DMS114 treated with DMSO at 0.1 percent for 48 hours (cell line): ENCODE data around the gene UBE2F.
"Not testable (repeated sequence)": the region's sequence is repeated elsewhere in the genome, so short reads cannot be mapped to it uniquely, and the experiment has no call there.

Experiments used
- DNase-seq: peaks from one replicate; lab custom pipeline; 2025; ENCODE audit not compliant: unreplicated experiment; lab: John Stamatoyannopoulos, UW

UBE2F gene

GRCh38 chr2:238042090-238042489, 75.3 kb downstream of the UBE2F start:
- no peak for DNase-seq

GRCh38 chr2:238042849-238043584, 76.2 kb downstream of the UBE2F start:
- no peak for DNase-seq

GRCh38 chr2:238043851-238044250, 77.0 kb downstream of the UBE2F start:
- no peak for DNase-seq

GRCh38 chr2:238045575-238045974, 78.8 kb downstream of the UBE2F start:
- DNase-seq = no peak

GRCh38 chr2:238046725-238047270, 80.0 kb downstream of the UBE2F start:
- DNase-seq = no peak

- no peak for DNase-seq
Observed at GRCh38 chr2:238053191-238053776, 86.5 kb downstream of the UBE2F start.

- no peak for DNase-seq
Observed at GRCh38 chr2:238055841-238056240, 89.0 kb downstream of the UBE2F start.

GRCh38 chr2:238057696-238058575, 91.1 kb downstream of the UBE2F start:
- not testable (repeated sequence) for DNase-seq

- DNase-seq = no peak
Observed at GRCh38 chr2:238059505-238059904, 92.7 kb downstream of the UBE2F start.

GRCh38 chr2:238060096-238060541, 93.3 kb downstream of the UBE2F start:
- no peak for DNase-seq

- peak; percentile 74 for DNase-seq
Observed at GRCh38 chr2:238060542-238061314, 93.9 kb downstream of the UBE2F start, which contains the start of gene SCLY. Gene SCLY, plus strand, starts transcription at chr2:238061001. Its CDS starts 54 bp downstream, at chr2:238061055.

GRCh38 chr2:238061315-238062202, 94.7 kb downstream of the UBE2F start:
- DNase-seq = no peak

- DNase-seq = no peak
Observed at GRCh38 chr2:238063414-238064189, 96.8 kb downstream of the UBE2F start.

- DNase-seq = no peak
Observed at GRCh38 chr2:238064376-238064775, 97.6 kb downstream of the UBE2F start.

GRCh38 chr2:238065071-238065846, 98.4 kb downstream of the UBE2F start:
- no peak for DNase-seq

- DNase-seq = no peak
Observed at GRCh38 chr2:238066218-238066617, 99.4 kb downstream of the UBE2F start.

- not testable (repeated sequence) for DNase-seq
Observed at GRCh38 chr2:238066718-238067117, 99.9 kb downstream of the UBE2F start.

- DNase-seq = no peak
Observed at GRCh38 chr2:238067939-238068338, 101.1 kb downstream of the UBE2F start.
